DLD1 (cell line): Measurements from ENCODE around the gene IQCF5.
"Not testable (repeated sequence)": the region's sequence is repeated elsewhere in the genome, so short reads cannot be mapped to it uniquely, and the experiment has no call there.

ENCODE experiments used
- in situ Hi-C: cut with HindIII; loops from 2 replicates; pipeline ENCODE4 v1.10.0; 2017; ENCODE audit warnings: low sequenced_read_pairs

IQCF5 gene

GRCh38 chr3:51869304-51869703 is 6.1 kb downstream of the IQCF5 start:
- in situ Hi-C loops = no loop called here

- in situ Hi-C loops = not testable (repeated sequence)
These were observed 6.5 kb downstream of the IQCF5 start for GRCh38 chr3:51868896-51869295.

DNA sequence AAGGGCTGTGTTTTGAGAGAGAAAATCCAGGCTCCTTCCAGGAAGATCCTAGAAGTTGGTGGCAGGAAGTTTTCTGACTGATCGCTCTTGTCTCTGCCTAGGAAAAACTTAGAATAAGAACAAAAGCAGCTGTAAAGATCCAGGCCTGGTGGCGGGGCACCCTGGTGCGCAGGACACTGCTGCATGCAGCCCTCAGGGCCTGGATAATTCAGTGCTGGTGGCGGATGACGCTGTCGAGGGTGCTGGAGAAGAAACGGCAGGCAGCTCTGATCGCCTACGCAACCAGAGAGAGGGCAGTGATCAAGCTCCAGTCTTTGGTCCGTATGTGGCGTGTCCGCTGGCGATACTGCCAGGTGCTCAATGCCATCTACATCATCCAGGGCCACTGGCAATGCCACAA is 12.5 kb downstream of the IQCF5 start:
- in situ Hi-C loops = no loop called here

DNA sequence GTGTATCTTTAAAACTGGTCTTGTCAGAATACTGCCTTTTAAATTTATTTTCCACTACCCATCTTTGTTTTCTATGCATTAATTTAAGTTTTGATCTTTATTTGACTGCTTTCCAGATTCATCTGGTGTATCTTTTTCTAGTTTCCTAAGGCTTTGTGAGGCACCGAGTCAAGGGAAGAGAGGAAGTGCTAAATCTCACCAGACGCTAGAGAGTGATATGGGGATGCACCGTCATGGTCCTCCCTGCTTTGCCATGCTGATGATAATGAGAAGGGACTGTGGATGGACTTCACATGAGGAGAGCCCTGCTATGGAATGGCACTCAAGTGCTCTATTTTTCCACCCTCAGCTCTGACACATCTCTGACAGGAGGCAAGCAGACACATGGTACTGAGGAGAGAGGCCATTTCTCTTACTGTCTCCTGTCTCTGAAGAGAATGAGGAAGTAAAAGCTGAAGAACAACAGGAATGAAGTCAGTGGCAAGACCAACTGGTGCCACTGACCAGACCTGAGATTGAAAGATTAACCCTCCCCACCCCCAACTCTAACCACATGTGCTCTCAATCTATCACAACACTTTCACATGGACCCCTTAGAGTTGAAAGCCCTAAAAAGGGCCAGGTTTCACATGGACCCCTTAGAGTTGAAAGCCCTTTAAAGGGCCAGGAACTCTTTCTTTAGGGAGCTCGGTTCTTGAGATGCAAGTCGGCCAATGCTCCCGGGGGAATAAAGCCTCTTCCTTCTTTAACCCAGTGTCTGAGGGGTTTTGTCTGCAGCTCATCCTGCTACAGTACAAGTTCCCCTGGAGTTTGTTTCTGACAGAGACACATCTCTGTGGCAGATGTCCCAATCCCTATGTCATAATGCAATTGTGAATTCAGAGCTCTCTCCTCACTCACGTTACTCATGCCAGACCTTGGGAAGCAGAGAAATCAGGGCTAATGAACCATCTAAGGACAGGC is 14.4 kb downstream of the IQCF5 start, which contains the start of gene IQCF2:
TSS of gene IQCF2 (plus strand) at position 913 of the 963 bp plus-strand sequence. CDS start 52 bp downstream, outside the sequence.
- in situ Hi-C loops = no loop called here

- in situ Hi-C loops = not testable (repeated sequence)
These were observed 20.0 kb downstream of the IQCF5 start for GRCh38 chr3:51855411-51855810.

DNA sequence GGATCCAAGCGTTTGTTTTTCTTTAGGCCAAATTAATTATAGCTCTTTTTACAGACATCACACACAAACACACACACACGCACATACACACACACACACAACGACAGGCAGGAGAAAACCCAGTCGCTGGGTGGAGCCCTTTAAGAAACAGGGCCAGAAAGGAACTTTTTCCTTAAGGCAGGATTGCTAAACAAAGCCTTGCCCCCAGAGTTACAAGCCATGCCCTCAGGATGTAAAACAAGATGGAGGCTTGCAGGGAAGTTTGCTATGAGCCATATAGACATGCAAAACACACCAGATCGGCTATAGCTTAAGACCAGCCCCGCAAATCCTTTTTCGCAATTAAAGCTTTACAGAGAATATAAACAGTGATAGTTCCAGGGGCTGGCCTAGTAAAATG is 30.3 kb downstream of the IQCF5 start:
- in situ Hi-C loops = loop anchor here (10.0 kb wide), 1 partner anchor 50 kb away; no protein-coding TSS in a partner anchor

- in situ Hi-C loops = no loop called here
These were observed 38.8 kb downstream of the IQCF5 start for GRCh38 chr3:51836606-51837005.

DNA sequence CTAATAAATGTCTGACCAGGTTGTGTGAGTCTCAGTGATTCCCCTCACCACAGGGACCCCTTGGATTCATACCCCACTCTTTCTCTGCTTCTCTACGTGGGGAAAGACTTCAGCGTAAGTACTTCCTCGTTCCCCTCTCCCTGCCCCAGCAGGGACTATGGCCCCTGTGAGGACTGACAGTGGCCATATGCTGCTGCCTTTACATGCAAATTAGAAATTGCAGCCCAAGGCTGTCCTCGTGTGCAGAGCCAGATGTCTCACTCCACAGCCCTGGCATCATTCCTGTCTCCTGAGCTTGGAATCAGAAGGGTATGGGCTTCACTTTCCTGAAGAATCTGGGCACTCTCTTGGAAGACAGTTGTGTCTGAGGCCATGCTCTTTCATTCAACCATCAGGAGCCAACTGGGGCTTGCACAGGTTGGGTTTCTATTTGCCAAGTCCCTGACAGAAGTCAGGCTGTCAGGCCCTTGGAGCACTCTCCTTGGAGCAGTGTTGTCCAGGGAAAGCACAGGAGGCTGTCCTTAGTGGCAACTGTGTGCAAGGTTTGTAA is 44.5 kb downstream of the IQCF5 start:
- in situ Hi-C loops = no loop called here

DNA sequence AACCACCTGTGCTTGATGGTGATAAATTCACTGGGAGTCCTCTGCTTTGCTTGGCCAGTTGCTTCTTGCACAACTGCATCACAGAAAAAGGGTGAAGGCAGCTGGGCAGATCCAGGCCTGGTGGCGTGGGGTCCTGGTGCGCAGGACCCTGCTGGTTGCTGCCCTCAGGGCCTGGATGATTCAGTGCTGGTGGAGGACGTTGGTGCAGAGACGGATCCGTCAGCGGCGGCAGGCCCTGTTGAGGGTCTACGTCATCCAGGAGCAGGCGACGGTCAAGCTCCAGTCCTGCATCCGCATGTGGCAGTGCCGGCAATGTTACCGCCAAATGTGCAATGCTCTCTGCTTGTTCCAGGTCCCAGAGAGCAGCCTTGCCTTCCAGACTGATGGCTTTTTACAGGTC is 45.1 kb downstream of the IQCF5 start:
- in situ Hi-C loops = no loop called here

GRCh38 chr3:51828297-51828696 is 47.1 kb downstream of the IQCF5 start:
- in situ Hi-C loops = no loop called here
